Endothelial cell of umbilical vein (primary cell): ENCODE data around the gene ZNF319.

Experiments used
- EZH2 ChIP-seq: IDR thresholded peaks from 2 replicates; pipeline ENCODE4 v1.6.1; 2012; ENCODE audit warnings: borderline replicate concordance, low read depth, mild to moderate bottlenecking, moderate library complexity, low read length, inconsistent platforms; ENCODE audit not compliant: severe bottlenecking
- FOS ChIP-seq: IDR thresholded peaks from 2 replicates; pipeline ENCODE4 v1.6.1; 2011; ENCODE audit warnings: mild to moderate bottlenecking, low read length, moderate library complexity, borderline replicate concordance; ENCODE audit not compliant: insufficient read depth
- GATA2 ChIP-seq: IDR thresholded peaks from 2 replicates; pipeline ENCODE4 v1.7.0; 2011; ENCODE audit warnings: low read depth, mild to moderate bottlenecking, moderate library complexity, mixed read lengths, low read length; ENCODE audit not compliant: insufficient read length, insufficient read depth
- JUN ChIP-seq: IDR thresholded peaks from 2 replicates; pipeline ENCODE4 v1.6.1; 2011; ENCODE audit warnings: borderline replicate concordance, low read depth; ENCODE audit not compliant: insufficient read length, insufficient read depth
- MAX ChIP-seq: IDR thresholded peaks from 2 replicates; pipeline ENCODE4 v1.6.1; 2011; ENCODE audit not compliant: insufficient read depth, insufficient read length
- MYC ChIP-seq: IDR thresholded peaks from one replicate; pipeline ENCODE4 v1.6.1; 2011; ENCODE audit warnings: mild to moderate bottlenecking, low read depth, low read length
- POLR2A ChIP-seq: IDR thresholded peaks from 2 replicates; pipeline ENCODE4 v1.6.1; 2012; ENCODE audit warnings: low read depth, mild to moderate bottlenecking, control low read depth, low read length
- POLR2AphosphoS5 ChIP-seq: IDR thresholded peaks from 2 replicates; pipeline ENCODE4 v1.6.1; 2012; ENCODE audit warnings: low read depth, mild to moderate bottlenecking, control low read depth, low read length, moderate library complexity; ENCODE audit not compliant: insufficient read depth
- TF ChIP-seq, protein P1 (sequence below), 2 donors: IDR thresholded peaks; 1 replicate in 1 of 2; 2 replicates in 1 of 2; pipeline ENCODE4 v1.5.1; 2011; ENCODE audit warnings: low read length in 2 of 2, mild to moderate bottlenecking in 2 of 2, moderate library complexity in 2 of 2, control low read depth in 1 of 2, inconsistent platforms in 1 of 2, low read depth in 1 of 2; ENCODE audit not compliant: insufficient read depth in 1 of 2; ENCODE audit errors: extremely low read depth in 1 of 2

DNA sequence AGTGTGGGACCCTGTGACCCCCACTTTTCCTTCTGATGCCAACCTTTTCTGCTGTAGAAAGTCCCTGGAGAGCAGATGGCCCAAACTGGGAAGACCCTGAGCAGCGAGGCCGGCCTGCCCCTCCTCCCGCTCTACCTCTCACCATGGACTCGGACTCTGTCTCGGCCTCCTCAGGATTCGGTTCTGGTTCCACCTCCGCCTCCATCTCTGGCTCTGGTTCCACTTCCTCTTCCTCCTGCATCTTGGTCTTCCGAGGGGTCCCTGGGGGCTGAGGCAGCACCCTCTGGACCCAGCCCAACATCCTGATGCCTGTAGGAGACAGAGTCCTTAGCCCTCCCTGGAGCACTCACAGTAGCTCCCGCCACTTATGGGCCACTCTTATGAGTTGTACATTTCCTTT lies 33.5 kb downstream of the ZNF319 start:
- TF ChIP-seq POLR2AphosphoS5: no peak
- TF ChIP-seq, protein P1, sequence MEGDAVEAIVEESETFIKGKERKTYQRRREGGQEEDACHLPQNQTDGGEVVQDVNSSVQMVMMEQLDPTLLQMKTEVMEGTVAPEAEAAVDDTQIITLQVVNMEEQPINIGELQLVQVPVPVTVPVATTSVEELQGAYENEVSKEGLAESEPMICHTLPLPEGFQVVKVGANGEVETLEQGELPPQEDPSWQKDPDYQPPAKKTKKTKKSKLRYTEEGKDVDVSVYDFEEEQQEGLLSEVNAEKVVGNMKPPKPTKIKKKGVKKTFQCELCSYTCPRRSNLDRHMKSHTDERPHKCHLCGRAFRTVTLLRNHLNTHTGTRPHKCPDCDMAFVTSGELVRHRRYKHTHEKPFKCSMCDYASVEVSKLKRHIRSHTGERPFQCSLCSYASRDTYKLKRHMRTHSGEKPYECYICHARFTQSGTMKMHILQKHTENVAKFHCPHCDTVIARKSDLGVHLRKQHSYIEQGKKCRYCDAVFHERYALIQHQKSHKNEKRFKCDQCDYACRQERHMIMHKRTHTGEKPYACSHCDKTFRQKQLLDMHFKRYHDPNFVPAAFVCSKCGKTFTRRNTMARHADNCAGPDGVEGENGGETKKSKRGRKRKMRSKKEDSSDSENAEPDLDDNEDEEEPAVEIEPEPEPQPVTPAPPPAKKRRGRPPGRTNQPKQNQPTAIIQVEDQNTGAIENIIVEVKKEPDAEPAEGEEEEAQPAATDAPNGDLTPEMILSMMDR (IDR thresholded peaks at IDR 0.05; ENCODE audit: extremely low read depth in 1 of 2, insufficient read depth in 1 of 2, low read depth in 1 of 2, low read length in 2 of 2): no peak
- TF ChIP-seq MYC: no peak
- TF ChIP-seq JUN: no peak
- TF ChIP-seq MAX: no peak
- TF ChIP-seq GATA2: no peak
- no peak for TF ChIP-seq POLR2A
- TF ChIP-seq EZH2: no peak
- TF ChIP-seq FOS: no peak
